T-cell (primary cell): ENCODE measurements around the gene SPPL3. TPM values are rescaled to one million over a fixed set of nuclear protein-coding genes. Genes with fewer than 3 reads are reported as not detected.

ENCODE experiments used
- ATAC-seq, 4 experiments: fragments of 200-7000 bp in 3 of 4; fragments of 150-1000 bp in 1 of 4; cut with Tn5 transposase; replicated peaks in 1 of 4; 1 replicate in 3 of 4; 2 replicates in 1 of 4; pipeline ENCODE4 v1.10.0; 2021; ENCODE audit warnings: moderate library complexity in 3 of 4, mild to moderate bottlenecking in 2 of 4, moderate number of reproducible peaks in 1 of 4
- CTCF ChIA-PET, 2 donors: fragments of 300-600 bp; sonication (Branson Sonifier 250); formaldehyde crosslinking; loops; one replicate each; lab custom pipeline; 2022; ENCODE audit warnings: antibody characterized with exemption in 2 of 2; lab: Charles Lee
- POLR2A ChIA-PET, 2 donors: fragments of 300-600 bp; sonication (Branson Sonifier 250); formaldehyde crosslinking; loops; one replicate each; lab custom pipeline; 2022; ENCODE audit warnings: antibody characterized with exemption in 2 of 2; lab: Charles Lee
- DNase-seq, 35 experiments: peaks; one replicate each; pipeline versions ENCODE4 v3.0.0 to v3.0.0-alpha.2; 2013 to 2023
- H3K27ac ChIP-seq: one replicate; pipeline ENCODE4 v1.5.1; 2013; ENCODE audit warnings: low read length
- H3K27me3 ChIP-seq, 2 experiments: replicated peaks in 1 of 2; 1 replicate in 1 of 2; 2 replicates in 1 of 2; pipeline versions ENCODE4 v1.6.1 to v1.7.0; 2013; ENCODE audit warnings: low read length in 1 of 2, mixed read lengths in 1 of 2; ENCODE audit not compliant: control insufficient read depth in 2 of 2, insufficient read depth in 2 of 2; ENCODE audit errors: extremely low read depth in 1 of 2
- H3K36me3 ChIP-seq, 2 donors: 1 replicate in 1 of 2; 2 replicates in 1 of 2; pipeline versions ENCODE4 v1.6.1 to v1.7.0; 2013; ENCODE audit warnings: low read length in 1 of 2; ENCODE audit not compliant: control insufficient read depth in 2 of 2, insufficient read depth in 1 of 2; ENCODE audit errors: extremely low read depth in 1 of 2
- H3K4me1 ChIP-seq, 2 experiments: 1 replicate in 1 of 2; 2 replicates in 1 of 2; pipeline versions ENCODE4 v1.6.1 to v1.7.0; 2013; ENCODE audit warnings: low read length in 2 of 2, mixed read lengths in 1 of 2; ENCODE audit not compliant: insufficient read depth in 2 of 2, control insufficient read depth in 1 of 2; ENCODE audit errors: extremely low read depth in 1 of 2
- H3K4me3 ChIP-seq, 2 donors: 1 replicate in 1 of 2; 2 replicates in 1 of 2; pipeline versions ENCODE4 v1.5.1 to v1.7.0; 2013; ENCODE audit warnings: mild to moderate bottlenecking in 2 of 2, low read length in 1 of 2, moderate library complexity in 1 of 2; ENCODE audit not compliant: control insufficient read depth in 1 of 2; ENCODE audit errors: extremely low read depth in 1 of 2
- H3K9me3 ChIP-seq: 2 replicates; pipeline ENCODE4 v1.7.0; 2013
- H3K27ac Mint-ChIP-seq, 2 donors: one replicate each; pipeline ENCODE4 v1.8.0; 2020 to 2021; ENCODE audit warnings: mild to moderate bottlenecking in 2 of 2, mixed read lengths in 2 of 2
- H3K27me3 Mint-ChIP-seq, 2 donors: one replicate each; pipeline ENCODE4 v1.8.0; 2021 to 2022; ENCODE audit warnings: mixed read lengths in 2 of 2
- H3K36me3 Mint-ChIP-seq: one replicate; pipeline ENCODE4 v1.8.0; 2021; ENCODE audit warnings: mixed read lengths
- H3K4me1 Mint-ChIP-seq, 3 donors: one replicate each; pipeline ENCODE4 v1.8.0; 2020 to 2022; ENCODE audit warnings: mixed read lengths in 3 of 3, mild to moderate bottlenecking in 1 of 3
- H3K4me3 Mint-ChIP-seq, 3 donors: one replicate each; pipeline ENCODE4 v1.8.0; 2020 to 2022; ENCODE audit warnings: mild to moderate bottlenecking in 3 of 3, mixed read lengths in 3 of 3, moderate library complexity in 3 of 3
- H3K9me3 Mint-ChIP-seq, 3 donors: one replicate each; pipeline ENCODE4 v1.8.0; 2020 to 2022; ENCODE audit warnings: mixed read lengths in 3 of 3
- WGBS: methylation state at CpG from one replicate; pipeline ENCODE4 v1.1.5; 2013; ENCODE audit warnings: missing lambda C conversion rate; ENCODE audit not compliant: insufficient coverage; 5-methylcytosine and 5-hydroxymethylcytosine counted together
- total RNA-seq, 35 experiments: library from RNA in 6 of 35; stranded (reverse) in 6 of 35; fragments of 120-200 nt in 1 of 35; gene quantifications; one replicate each; pipeline versions ENCODE4 v1.2.1 to v1.2.4 and lab custom pipeline; 2013 to 2026

SPPL3 gene
- total RNA-seq, 5 donors from 2014 or later (not counting 1 experiment from before 2014, with no cell fraction given): 36.5 to 46.6 (median 41.8) TPM

GRCh38 chr12:120874547-120875245 lies 29.5 kb downstream of the SPPL3 start:
- ChIA-PET CTCF (interaction anchor here in 1 of 2 donors (0.6 kb wide), 1 partner anchor 20 kb away, joined by 4 read pairs; no protein-coding TSS in a partner anchor), POLR2A (interaction anchor here in 1 of 2 donors (0.6 kb wide), 1 partner anchor 62 kb away, joined by 3 read pairs; no protein-coding TSS in a partner anchor)
- Histone ChIP-seq H3K4me1 (peaks cover 6 to 13% of the 10 kb centered on the region in 2 experiments), H3K36me3 (peaks cover 0 to 4% of the 10 kb centered on the region in 2 donors), H3K27me3 (no peaks in the 10 kb centered on the region), H3K9me3 (no peaks in the 10 kb centered on the region), H3K27ac (no peak overlapping the region), H3K4me3 (no peak overlapping the region)
- no peak for ATAC-seq
- 80% methylated on average over 1 of the region's 5 CpGs for WGBS
- no peak overlapping the region for H3K4me3 Mint-ChIP-seq
- no peaks in the 10 kb centered on the region for H3K9me3 Mint-ChIP-seq
- H3K4me1 Mint-ChIP-seq: peaks cover 61 to 73% (median 62%) of the 10 kb centered on the region in 3 donors
- no peak for DNase-seq
- no peaks in the 10 kb centered on the region for H3K27me3 Mint-ChIP-seq
- no peak overlapping the region for H3K27ac Mint-ChIP-seq
- H3K36me3 Mint-ChIP-seq: peaks cover 14% of the 10 kb centered on the region

DNA sequence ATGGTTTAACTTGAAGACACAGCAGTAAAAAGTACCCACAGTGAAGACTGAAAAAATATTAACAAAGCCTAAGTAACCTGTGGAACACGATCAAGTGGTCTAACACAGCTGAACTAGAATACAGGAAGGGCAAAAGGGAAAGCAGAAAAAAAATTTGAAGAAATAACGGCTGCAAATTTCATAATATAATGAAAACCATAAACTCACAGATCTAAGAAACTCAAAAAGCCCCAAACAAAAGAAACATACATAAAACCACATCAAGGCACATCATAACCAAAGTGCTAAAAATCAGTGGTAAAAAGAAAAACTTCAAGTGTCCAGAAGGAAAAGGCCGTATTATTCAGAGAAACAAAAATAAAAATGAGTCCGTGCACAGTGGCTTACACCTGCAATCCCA lies 30.9 kb downstream of the SPPL3 start:
- Histone ChIP-seq H3K27ac (no peak overlapping the region), H3K27me3 (no peaks in the 10 kb centered on the region), H3K4me3 (no peak overlapping the region), H3K9me3 (no peaks in the 10 kb centered on the region), H3K4me1 (peaks cover 6 to 13% of the 10 kb centered on the region in 2 experiments), H3K36me3 (peaks cover 0 to 4% of the 10 kb centered on the region in 2 donors)
- POLR2A ChIA-PET: interaction anchor here (0.6 kb wide), 2 partner anchors 19 to 48 kb away, joined by 4 read pairs; no protein-coding TSS in a partner anchor
- CTCF ChIA-PET: interaction anchor here in 1 of 2 donors (0.6 kb wide), 1 partner anchor 84 kb away, joined by 8 read pairs; no protein-coding TSS in a partner anchor
- Mint-ChIP-seq H3K9me3 (no peaks in the 10 kb centered on the region), H3K27me3 (no peaks in the 10 kb centered on the region), H3K4me3 (peak overlapping the region in 1 of 3 donors; percentile 48), H3K36me3 (peaks cover 10% of the 10 kb centered on the region), H3K4me1 (peaks cover 58 to 67% (median 58%) of the 10 kb centered on the region in 3 donors), H3K27ac (no peak overlapping the region)
- DNase-seq (no peak), ATAC-seq (no peak)
- 50% methylated on average over 2 of the region's 4 CpGs for WGBS

GRCh38 chr12:120872487-120872886 lies 31.7 kb downstream of the SPPL3 start:
- H3K4me3 ChIP-seq: no peak overlapping the region
- Mint-ChIP-seq H3K27me3 (no peaks in the 10 kb centered on the region), H3K27ac (peak overlapping the region in 1 of 2 donors; percentile 37), H3K36me3 (peaks cover 10% of the 10 kb centered on the region), H3K9me3 (no peaks in the 10 kb centered on the region), H3K4me1 (peaks cover 58 to 67% (median 59%) of the 10 kb centered on the region in 3 donors), H3K4me3 (no peak overlapping the region)
- ATAC-seq: no peak
- POLR2A ChIA-PET: interaction anchor here in 1 of 2 donors (0.6 kb wide), 1 partner anchor 48 kb away, joined by 4 read pairs; no protein-coding TSS in a partner anchor
- CTCF ChIA-PET: interaction anchor here (0.6 to 0.8 kb wide), 2 partner anchors 37 to 83 kb away, joined by 3 to 8 read pairs; no protein-coding TSS in a partner anchor
- H3K36me3 ChIP-seq: peaks cover 4 to 5% of the 10 kb centered on the region in 2 donors
- H3K27ac ChIP-seq: no peak overlapping the region
- no peak for DNase-seq
- H3K27me3 ChIP-seq: no peaks in the 10 kb centered on the region
- 93% methylated on average over 2 of the region's 5 CpGs for WGBS
- H3K4me1 ChIP-seq: peaks cover 6 to 13% of the 10 kb centered on the region in 2 experiments
- H3K9me3 ChIP-seq: no peaks in the 10 kb centered on the region

- ATAC-seq (no peak), DNase-seq (no peak)
- Mint-ChIP-seq H3K36me3 (peaks cover 10% of the 10 kb centered on the region), H3K4me3 (no peak overlapping the region), H3K27me3 (no peaks in the 10 kb centered on the region), H3K9me3 (no peaks in the 10 kb centered on the region), H3K4me1 (peaks cover 56 to 59% (median 57%) of the 10 kb centered on the region in 3 donors), H3K27ac (no peak overlapping the region)
- Histone ChIP-seq H3K9me3 (no peaks in the 10 kb centered on the region), H3K36me3 (peaks cover 4 to 5% of the 10 kb centered on the region in 2 donors), H3K27me3 (no peaks in the 10 kb centered on the region), H3K4me3 (no peak overlapping the region), H3K4me1 (peaks cover 8 to 13% of the 10 kb centered on the region in 2 experiments), H3K27ac (no peak overlapping the region)
- ChIA-PET POLR2A (interaction anchor here in 1 of 2 donors (0.8 kb wide), 1 partner anchor 504 kb away, joined by 4 read pairs; no protein-coding TSS in a partner anchor), CTCF (interaction anchor here in 1 of 2 donors (1.1 kb wide), 1 partner anchor 9 kb away, joined by 6 read pairs; no protein-coding TSS in a partner anchor)
- no CpG with 5 or more reads among the region's 1 CpG for WGBS
Observed at GRCh38 chr12:120870415-120870814, 33.7 kb downstream of the SPPL3 start.

DNA sequence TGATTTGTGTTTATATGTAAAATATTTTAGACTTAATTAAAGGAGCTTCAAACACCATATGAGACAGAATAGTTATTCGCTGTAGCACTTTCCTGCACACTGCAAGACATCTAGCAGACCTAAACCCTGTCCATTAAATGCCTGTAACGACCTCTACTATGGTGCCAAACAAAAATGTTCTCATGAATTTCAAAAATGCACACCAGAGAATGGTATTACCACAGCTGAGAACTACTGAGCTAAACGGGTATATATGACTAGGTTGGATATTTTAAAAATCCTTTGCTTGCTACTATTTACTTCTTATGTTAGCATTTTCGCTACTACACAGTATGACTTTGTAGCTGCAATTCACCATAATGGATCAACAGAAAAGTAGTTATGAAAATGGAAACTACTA lies 34.8 kb downstream of the SPPL3 start:
- Histone ChIP-seq H3K27ac (no peak overlapping the region), H3K36me3 (peaks cover 4 to 5% of the 10 kb centered on the region in 2 donors), H3K9me3 (no peaks in the 10 kb centered on the region), H3K27me3 (no peaks in the 10 kb centered on the region), H3K4me3 (no peak overlapping the region), H3K4me1 (peaks cover 7 to 8% of the 10 kb centered on the region in 2 experiments)
- 100% methylated on average over 1 of the region's 4 CpGs for WGBS
- H3K9me3 Mint-ChIP-seq: no peaks in the 10 kb centered on the region
- H3K4me1 Mint-ChIP-seq: peaks cover 57 to 59% (median 58%) of the 10 kb centered on the region in 3 donors
- ATAC-seq (no peak), DNase-seq (no peak)
- H3K27me3 Mint-ChIP-seq: no peaks in the 10 kb centered on the region
- no peak overlapping the region for H3K4me3 Mint-ChIP-seq
- ChIA-PET POLR2A (interaction anchor here in 1 of 2 donors (0.7 kb wide), 1 partner anchor 40 kb away, joined by 3 read pairs; no protein-coding TSS in a partner anchor), CTCF (interaction anchor here in 1 of 2 donors (0.6 to 1.1 kb wide), 2 partner anchors 10 to 725 kb away, joined by 4 to 6 read pairs; no protein-coding TSS in a partner anchor)
- H3K27ac Mint-ChIP-seq: no peak overlapping the region
- H3K36me3 Mint-ChIP-seq: peaks cover 10% of the 10 kb centered on the region

DNA sequence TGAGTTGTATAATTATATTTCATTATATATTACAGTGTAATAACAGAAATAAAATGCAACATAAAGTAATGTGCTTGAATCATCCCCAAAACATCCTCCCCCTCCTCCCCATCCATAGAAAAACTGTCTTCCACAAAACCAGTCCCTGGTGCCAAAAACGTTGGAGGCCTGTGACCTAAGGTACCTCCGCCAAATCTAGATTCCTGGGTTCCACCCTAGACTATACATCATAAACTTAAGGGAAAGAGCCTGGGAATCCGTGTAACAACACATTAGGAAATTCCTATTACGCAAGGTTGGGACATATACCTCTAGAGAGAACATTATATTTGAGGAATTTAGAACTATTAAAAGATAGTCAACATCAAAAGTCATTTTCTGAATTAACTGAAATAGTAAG lies 38.0 kb downstream of the SPPL3 start:
- ChIA-PET POLR2A (no interaction called here), CTCF (no interaction called here)

More for the DNA sequence above, 38.0 kb downstream of the SPPL3 start:
- Histone ChIP-seq H3K27me3 (no peaks in the 10 kb centered on the region), H3K36me3 (peaks cover 0 to 5% of the 10 kb centered on the region in 2 donors), H3K4me3 (no peak overlapping the region), H3K9me3 (no peaks in the 10 kb centered on the region), H3K4me1 (peaks cover 0 to 2% of the 10 kb centered on the region in 2 experiments), H3K27ac (no peak overlapping the region)
- H3K9me3 Mint-ChIP-seq: no peaks in the 10 kb centered on the region
- WGBS: no CpG with 5 or more reads among the region's 4 CpGs
- H3K4me3 Mint-ChIP-seq: no peak overlapping the region
- H3K4me1 Mint-ChIP-seq: peaks cover 46 to 62% (median 55%) of the 10 kb centered on the region in 3 donors
- no peak for ATAC-seq
- no peak overlapping the region for H3K27ac Mint-ChIP-seq
- H3K36me3 Mint-ChIP-seq: peaks cover 7% of the 10 kb centered on the region
- DNase-seq: no peak
- no peaks in the 10 kb centered on the region for H3K27me3 Mint-ChIP-seq
